GM12878 (cell line): ENCODE results near the gene RHBDD1. TPM values are rescaled to one million over a fixed set of nuclear protein-coding genes. Genes with fewer than 3 reads are reported as not detected.

Experiments used
- ATAC-seq: fragments of 200-7000 bp; cut with Tn5 transposase; 3 replicates; pipeline ENCODE4 v1.9.1; 2020; ENCODE audit warnings: mild to moderate bottlenecking, moderate library complexity
- BruUV-seq: library from RNA; stranded (reverse); fragments of 400-500 nt; replicated peaks from 2 replicates; lab custom pipeline; 2021; lab: Mats Ljungman, UMichigan
- CTCF ChIA-PET: fragments of 300-600 bp; sonication (Branson Sonifier 250); formaldehyde crosslinking; extraction: SDS; loops from one replicate; lab custom pipeline; 2021; ENCODE audit warnings: inconsistent platforms; lab: Yijun Ruan, JAX
- POLR2A ChIA-PET: fragments of 350-600 bp; formaldehyde crosslinking; extraction: SDS; loops from one replicate; lab custom pipeline; 2021; ENCODE audit warnings: inconsistent platforms; lab: Charles Lee
- RAD21 ChIA-PET: fragments of 300-600 bp; sonication (Branson Sonifier 250); formaldehyde crosslinking; loops from one replicate; lab custom pipeline; 2023; ENCODE audit warnings: antibody characterized with exemption; ENCODE audit not compliant: unreplicated experiment; lab: Charles Lee
- SMC1A ChIA-PET: fragments of 300-600 bp; sonication (Branson Sonifier 250); formaldehyde crosslinking; loops from one replicate; lab custom pipeline; 2023; ENCODE audit not compliant: unreplicated experiment, uncharacterized antibody; lab: Charles Lee
- DNase-seq: peaks from one replicate; pipeline ENCODE4 v3.0.0-alpha.2; 2011; ENCODE audit warnings: low read depth, low spot score
- FAIRE-seq: peaks from 3 replicates; lab custom pipeline; 2011; peaks lifted over from hg19 to GRCh38; lab: Jason Lieb, UNC
- H2AFZ ChIP-seq: 2 replicates; pipeline ENCODE4 v1.6.0; 2011; ENCODE audit warnings: low read depth, low read length, control low read depth; ENCODE audit not compliant: control insufficient read depth
- H3K27ac ChIP-seq: 2 replicates; pipeline ENCODE4 v1.5.1; 2011; ENCODE audit warnings: control low read depth; ENCODE audit not compliant: control insufficient read depth, insufficient read depth
- H3K27me3 ChIP-seq, 2 experiments: replicated peaks in 1 of 2; 2 replicates each; pipeline versions ENCODE4 v1.6.0 to v1.6.1; 2011; ENCODE audit warnings: low read length in 1 of 2; ENCODE audit not compliant: control insufficient read depth in 2 of 2, insufficient read depth in 2 of 2
- H3K36me3 ChIP-seq, 2 experiments: 2 replicates each; pipeline ENCODE4 v1.5.1; 2011; ENCODE audit warnings: low read length in 1 of 2; ENCODE audit not compliant: control insufficient read depth in 2 of 2, insufficient read depth in 2 of 2
- H3K4me1 ChIP-seq: 2 replicates; pipeline ENCODE4 v1.6.1; 2011; ENCODE audit warnings: mild to moderate bottlenecking, low read length, moderate library complexity, mixed read lengths; ENCODE audit not compliant: control insufficient read depth, insufficient read depth
- H3K4me2 ChIP-seq: 2 replicates; pipeline ENCODE4 v1.6.0; 2011; ENCODE audit warnings: control low read depth; ENCODE audit not compliant: control insufficient read depth, insufficient read depth
- H3K4me3 ChIP-seq: fragments of 200-600 bp; sonication (generic); 2 replicates; pipeline ENCODE4 v1.5.1; 2016
- H3K79me2 ChIP-seq: 2 replicates; pipeline ENCODE4 v1.6.0; 2011; ENCODE audit warnings: low read length; ENCODE audit not compliant: control insufficient read depth, insufficient read depth
- H3K9ac ChIP-seq: 2 replicates; pipeline ENCODE4 v1.8.0; 2011; ENCODE audit warnings: low read length, control low read depth, mixed read lengths; ENCODE audit not compliant: control insufficient read depth, insufficient read depth
- H3K9me3 ChIP-seq: replicated peaks from 3 replicates; pipeline ENCODE4 v1.5.1; 2011; ENCODE audit warnings: mild to moderate bottlenecking, low read length; ENCODE audit not compliant: control insufficient read depth, insufficient read depth
- H4K20me1 ChIP-seq: 2 replicates; pipeline ENCODE4 v1.6.0; 2011; ENCODE audit not compliant: control insufficient read depth, insufficient read depth
- EZH2 ChIP-seq: IDR thresholded peaks from 2 replicates; pipeline ENCODE4 v1.6.1; 2012; ENCODE audit warnings: low read depth, mild to moderate bottlenecking, control low read depth, inconsistent platforms, low read length, borderline replicate concordance; ENCODE audit not compliant: control insufficient read depth
- FOS ChIP-seq: IDR thresholded peaks from 3 replicates; pipeline ENCODE4 v1.6.1; 2011; ENCODE audit warnings: borderline replicate concordance; ENCODE audit not compliant: insufficient read length; ENCODE audit errors: extremely low read depth
- HDAC6 ChIP-seq: fragments of 200-600 bp; sonication (generic); IDR thresholded peaks from one replicate; pipeline ENCODE4 v1.8.0; 2017; ENCODE audit warnings: antibody characterized with exemption; ENCODE audit not compliant: unreplicated experiment
- IKZF1 ChIP-seq: fragments of 450-650 bp; conservative IDR thresholded peaks from 2 replicates; pipeline ENCODE4 v1.6.1; 2017; ENCODE audit warnings: antibody characterized with exemption, mild to moderate bottlenecking
- JUNB ChIP-seq: IDR thresholded peaks from 2 replicates; pipeline ENCODE4 v1.6.1; 2016; ENCODE audit warnings: antibody characterized with exemption, mild to moderate bottlenecking
- JUND ChIP-seq: IDR thresholded peaks from 2 replicates; pipeline ENCODE4 v1.6.1; 2012; ENCODE audit warnings: low read depth, mild to moderate bottlenecking, low read length, improper control_type of control experiment, moderate library complexity
- KAT2A ChIP-seq: conservative IDR thresholded peaks from 2 replicates; pipeline ENCODE4 v1.6.1; 2011; ENCODE audit warnings: low read depth, low read length; ENCODE audit not compliant: control insufficient read depth
- KLF5 ChIP-seq: fragments of 450-650 bp; IDR thresholded peaks from 2 replicates; pipeline ENCODE4 v1.6.1; 2014; ENCODE audit warnings: mild to moderate bottlenecking; ENCODE audit not compliant: partially characterized antibody
- NFYA ChIP-seq: IDR thresholded peaks from 2 replicates; pipeline ENCODE4 v1.6.1; 2011; ENCODE audit warnings: low read depth, mild to moderate bottlenecking, low read length, improper control_type of control experiment, borderline replicate concordance
- RCOR1 ChIP-seq: conservative IDR thresholded peaks from 2 replicates; pipeline ENCODE4 v1.6.1; 2012; ENCODE audit warnings: low read depth, low read length, improper control_type of control experiment
- SIN3A ChIP-seq: IDR thresholded peaks from 2 replicates; pipeline ENCODE4 v1.6.1; 2012; ENCODE audit warnings: low read depth, low read length, improper control_type of control experiment
- SMAD1 ChIP-seq: fragments of 450-650 bp; IDR thresholded peaks from 2 replicates; pipeline ENCODE4 v1.6.1; 2018; ENCODE audit warnings: mild to moderate bottlenecking, low read depth; ENCODE audit not compliant: partially characterized antibody
- SP1 ChIP-seq: IDR thresholded peaks from one replicate; pipeline ENCODE4 v1.6.1; 2011; ENCODE audit warnings: low read depth, low read length
- SREBF1 ChIP-seq: IDR thresholded peaks from 2 replicates; pipeline ENCODE4 v1.6.1; 2012; ENCODE audit warnings: mild to moderate bottlenecking, low read length
- YBX1 ChIP-seq: fragments of 450-650 bp; IDR thresholded peaks from 2 replicates; pipeline ENCODE4 v1.6.1; 2016; ENCODE audit warnings: antibody characterized with exemption
- WGBS: methylation state at CpG from one replicate; pipeline ENCODE4 v1.1.6; 2016; ENCODE audit warnings: low lambda C conversion rate; ENCODE audit not compliant: insufficient replicate concordance, insufficient coverage; ENCODE audit errors: missing lambda C conversion rate; 5-methylcytosine and 5-hydroxymethylcytosine counted together
- in situ Hi-C: fragments of 300-500 bp; cut with MboI; formaldehyde crosslinking; loops from 9 replicates; pipeline ENCODE4 v1.14.3; 2018; ENCODE audit warnings: mixed read lengths
- intact Hi-C: fragments of 100-400 bp; cut with micrococcal nuclease; formaldehyde crosslinking; loops from one replicate; pipeline ENCODE4 v1.14.2; 2022; ENCODE audit not compliant: unreplicated experiment
- polyA plus RNA-seq, 11 experiments: library from polyadenylated mRNA; depleted of rRNA in 4 of 11; unstranded in 6 of 11; stranded (reverse) in 5 of 11; fragments of >200 nt; fragmentation: Nextera tagmentation in 4 of 11; fragmentation: Illumina TruSeq in 1 of 11; extraction: Ambion mirVana in 4 of 11; extraction: Trizol in 1 of 11; gene quantifications; 1 replicate in 1 of 11; 2 replicates in 10 of 11; pipeline versions ENCODE4 v1.2.1 to v1.2.3, GENCODE V29; 2011 to 2016; ENCODE audit warnings: inconsistent platforms in 2 of 11, missing spikeins in 2 of 11, low read depth in 1 of 11
- total RNA-seq, 4 experiments: library from RNA; depleted of rRNA in 3 of 4; stranded (reverse); fragments of >200 nt in 3 of 4; fragmentation: Illumina TruSeq in 1 of 4; extraction: Trizol in 1 of 4; gene quantifications; 2 replicates each; pipeline versions ENCODE4 v1.2.1 to v1.2.3, GENCODE V29; 2013 to 2021
- TF ChIP-seq, protein P1 (sequence below): IDR thresholded peaks from 2 replicates; pipeline ENCODE4 v1.6.1; 2012; ENCODE audit warnings: low read length, inconsistent platforms
- TF ChIP-seq, protein P2 (sequence below): fragments of 450-650 bp; IDR thresholded peaks from 2 replicates; pipeline ENCODE4 v1.6.1; 2018; ENCODE audit warnings: mild to moderate bottlenecking, low read depth, moderate library complexity; ENCODE audit not compliant: partially characterized antibody
- TF ChIP-seq, protein P3 (sequence below): IDR thresholded peaks from 2 replicates; pipeline ENCODE4 v1.6.1; 2011; ENCODE audit warnings: low read depth, low read length, improper control_type of control experiment, borderline replicate concordance
- TF ChIP-seq, protein P4 (sequence below): fragments of 450-650 bp; IDR thresholded peaks from 2 replicates; pipeline ENCODE4 v1.6.1; 2016; ENCODE audit warnings: mild to moderate bottlenecking

The RHBDD1 gene
- total and polyA plus RNA-seq, 10 of the 15 experiments (the other 5 are each of a cell fraction or from before 2014, with no cell fraction given), result 7.1 to 36.4 (median 14.7) TPM

DNA sequence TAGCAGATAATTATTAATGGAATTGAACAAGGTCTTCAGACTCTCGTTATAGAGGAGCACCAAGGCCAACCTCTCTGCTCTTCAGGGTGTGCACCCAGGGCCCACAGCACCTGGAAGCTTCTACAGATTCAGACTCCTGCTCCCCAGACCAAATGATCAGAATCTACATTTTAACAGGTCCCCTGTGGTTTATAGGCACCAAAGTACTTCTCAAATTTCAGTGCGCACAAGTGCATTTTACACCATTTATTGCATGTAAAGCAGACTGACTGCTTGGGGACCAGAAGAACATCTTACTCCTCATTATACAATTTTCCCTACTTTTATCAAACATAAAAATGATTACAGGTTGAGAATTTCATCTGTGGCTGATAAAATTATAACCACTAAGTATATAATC is 164.3 kb downstream of the RHBDD1 start (continued):
- TF ChIP-seq SREBF1 (no peak), JUND (no peak), IKZF1 (no peak), FOS (no peak), EZH2 (no peak), RCOR1 (no peak), KLF5 (no peak), KAT2A (no peak)
- TF ChIP-seq, protein P1, sequence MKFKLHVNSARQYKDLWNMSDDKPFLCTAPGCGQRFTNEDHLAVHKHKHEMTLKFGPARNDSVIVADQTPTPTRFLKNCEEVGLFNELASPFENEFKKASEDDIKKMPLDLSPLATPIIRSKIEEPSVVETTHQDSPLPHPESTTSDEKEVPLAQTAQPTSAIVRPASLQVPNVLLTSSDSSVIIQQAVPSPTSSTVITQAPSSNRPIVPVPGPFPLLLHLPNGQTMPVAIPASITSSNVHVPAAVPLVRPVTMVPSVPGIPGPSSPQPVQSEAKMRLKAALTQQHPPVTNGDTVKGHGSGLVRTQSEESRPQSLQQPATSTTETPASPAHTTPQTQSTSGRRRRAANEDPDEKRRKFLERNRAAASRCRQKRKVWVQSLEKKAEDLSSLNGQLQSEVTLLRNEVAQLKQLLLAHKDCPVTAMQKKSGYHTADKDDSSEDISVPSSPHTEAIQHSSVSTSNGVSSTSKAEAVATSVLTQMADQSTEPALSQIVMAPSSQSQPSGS, result no peak

DNA sequence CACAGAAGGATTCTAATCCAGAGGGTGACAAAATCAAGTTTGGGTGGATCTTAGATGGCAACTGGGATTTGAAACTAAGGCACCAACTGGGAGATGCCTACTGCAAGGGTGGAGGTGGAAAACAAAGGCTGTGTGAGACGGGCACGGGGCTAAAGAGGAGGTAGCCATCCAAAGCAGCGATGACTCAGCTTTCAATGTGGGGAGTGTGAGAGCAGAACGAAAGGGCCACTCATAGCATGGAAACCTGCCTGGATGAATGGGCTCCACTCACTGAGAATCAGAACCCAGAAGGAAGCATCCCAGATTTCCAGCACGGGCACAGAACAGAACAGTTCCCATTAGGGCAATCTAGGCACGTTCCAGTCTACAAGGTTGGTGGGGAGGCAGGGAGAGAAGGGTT is 168.6 kb downstream of the RHBDD1 start:
- H3K36me3 ChIP-seq, result no peaks in the 10 kb centered on the region; a peak in 1 of 4 replicates
- intact Hi-C loops (no loop called here), in situ Hi-C loops (no loop called here)
- 81% methylated on average over 6 of the region's 6 CpGs for WGBS
- DNase-seq (no peak), ATAC-seq (no peak), FAIRE-seq (no peak)
- ChIA-PET POLR2A (no interaction called here), CTCF (interaction anchor here (0.6 to 1.5 kb wide), 2 partner anchors 29 to 91 kb away, joined by 3 to 6 read pairs; no protein-coding TSS in a partner anchor), RAD21 (no interaction called here), SMC1A (no interaction called here)
- H3K27ac ChIP-seq, result no peak overlapping the region
- BruUV-seq, result no TSS peak
- H3K4me1 ChIP-seq, result no peaks in the 10 kb centered on the region
- H3K4me3 ChIP-seq, result no peak overlapping the region
- no peaks in the 10 kb centered on the region for H4K20me1 ChIP-seq
- H3K79me2 ChIP-seq, result no peaks in the 10 kb centered on the region
- no peak overlapping the region for H3K4me2 ChIP-seq
- no peak overlapping the region for H2AFZ ChIP-seq
- H3K9me3 ChIP-seq, result no peaks in the 10 kb centered on the region
- no peak overlapping the region for H3K9ac ChIP-seq
- no peaks in the 10 kb centered on the region for H3K27me3 ChIP-seq
- TF ChIP-seq SMAD1 (no peak), HDAC6 (no peak), YBX1 (no peak), SP1 (no peak), NFYA (no peak), SIN3A (no peak), JUNB (no peak)
- TF ChIP-seq, protein P2, sequence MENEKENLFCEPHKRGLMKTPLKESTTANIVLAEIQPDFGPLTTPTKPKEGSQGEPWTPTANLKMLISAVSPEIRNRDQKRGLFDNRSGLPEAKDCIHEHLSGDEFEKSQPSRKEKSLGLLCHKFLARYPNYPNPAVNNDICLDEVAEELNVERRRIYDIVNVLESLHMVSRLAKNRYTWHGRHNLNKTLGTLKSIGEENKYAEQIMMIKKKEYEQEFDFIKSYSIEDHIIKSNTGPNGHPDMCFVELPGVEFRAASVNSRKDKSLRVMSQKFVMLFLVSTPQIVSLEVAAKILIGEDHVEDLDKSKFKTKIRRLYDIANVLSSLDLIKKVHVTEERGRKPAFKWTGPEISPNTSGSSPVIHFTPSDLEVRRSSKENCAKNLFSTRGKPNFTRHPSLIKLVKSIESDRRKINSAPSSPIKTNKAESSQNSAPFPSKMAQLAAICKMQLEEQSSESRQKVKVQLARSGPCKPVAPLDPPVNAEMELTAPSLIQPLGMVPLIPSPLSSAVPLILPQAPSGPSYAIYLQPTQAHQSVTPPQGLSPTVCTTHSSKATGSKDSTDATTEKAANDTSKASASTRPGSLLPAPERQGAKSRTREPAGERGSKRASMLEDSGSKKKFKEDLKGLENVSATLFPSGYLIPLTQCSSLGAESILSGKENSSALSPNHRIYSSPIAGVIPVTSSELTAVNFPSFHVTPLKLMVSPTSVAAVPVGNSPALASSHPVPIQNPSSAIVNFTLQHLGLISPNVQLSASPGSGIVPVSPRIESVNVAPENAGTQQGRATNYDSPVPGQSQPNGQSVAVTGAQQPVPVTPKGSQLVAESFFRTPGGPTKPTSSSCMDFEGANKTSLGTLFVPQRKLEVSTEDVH, result no peak
- TF ChIP-seq, protein P3, sequence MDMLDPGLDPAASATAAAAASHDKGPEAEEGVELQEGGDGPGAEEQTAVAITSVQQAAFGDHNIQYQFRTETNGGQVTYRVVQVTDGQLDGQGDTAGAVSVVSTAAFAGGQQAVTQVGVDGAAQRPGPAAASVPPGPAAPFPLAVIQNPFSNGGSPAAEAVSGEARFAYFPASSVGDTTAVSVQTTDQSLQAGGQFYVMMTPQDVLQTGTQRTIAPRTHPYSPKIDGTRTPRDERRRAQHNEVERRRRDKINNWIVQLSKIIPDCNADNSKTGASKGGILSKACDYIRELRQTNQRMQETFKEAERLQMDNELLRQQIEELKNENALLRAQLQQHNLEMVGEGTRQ, result no peak
- TF ChIP-seq, protein P4, sequence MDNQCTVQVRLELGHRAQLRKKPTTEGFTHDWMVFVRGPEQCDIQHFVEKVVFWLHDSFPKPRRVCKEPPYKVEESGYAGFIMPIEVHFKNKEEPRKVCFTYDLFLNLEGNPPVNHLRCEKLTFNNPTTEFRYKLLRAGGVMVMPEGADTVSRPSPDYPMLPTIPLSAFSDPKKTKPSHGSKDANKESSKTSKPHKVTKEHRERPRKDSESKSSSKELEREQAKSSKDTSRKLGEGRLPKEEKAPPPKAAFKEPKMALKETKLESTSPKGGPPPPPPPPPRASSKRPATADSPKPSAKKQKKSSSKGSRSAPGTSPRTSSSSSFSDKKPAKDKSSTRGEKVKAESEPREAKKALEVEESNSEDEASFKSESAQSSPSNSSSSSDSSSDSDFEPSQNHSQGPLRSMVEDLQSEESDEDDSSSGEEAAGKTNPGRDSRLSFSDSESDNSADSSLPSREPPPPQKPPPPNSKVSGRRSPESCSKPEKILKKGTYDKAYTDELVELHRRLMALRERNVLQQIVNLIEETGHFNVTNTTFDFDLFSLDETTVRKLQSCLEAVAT, result no peak
